Peyer's patch (tissue), 4 donors: ENCODE data around the gene KCTD18. TPM values are rescaled to one million over a fixed set of nuclear protein-coding genes. Genes with fewer than 3 reads are reported as not detected.

Source experiments
- DNase-seq, 3 donors: peaks; one replicate each; pipeline ENCODE4 v3.0.0-alpha.2; 2017 to 2019
- H3K27ac ChIP-seq, 4 donors: fragments of 200-600 bp; sonication (generic); one replicate each; pipeline ENCODE4 v1.5.1; 2016 to 2019
- H3K27me3 ChIP-seq, 2 donors: fragments of 200-600 bp; sonication (generic); one replicate each; pipeline ENCODE4 v1.5.1; 2019
- H3K36me3 ChIP-seq, 3 donors: fragments of 200-600 bp; sonication (generic); one replicate each; pipeline ENCODE4 v1.5.1; 2016 to 2019
- H3K4me1 ChIP-seq, 4 donors: fragments of 200-600 bp; sonication (generic); one replicate each; pipeline ENCODE4 v1.5.1; 2016 to 2019
- H3K4me3 ChIP-seq, 4 donors: fragments of 200-600 bp; sonication (generic); 1 replicate in 3 of 4; 2 replicates in 1 of 4; pipeline ENCODE4 v1.5.1; 2016 to 2019; ENCODE audit warnings: mild to moderate bottlenecking in 1 of 4
- H3K9me3 ChIP-seq, 4 donors: fragments of 200-600 bp; sonication (generic); one replicate each; pipeline ENCODE4 v1.5.1; 2016 to 2019; ENCODE audit warnings: mild to moderate bottlenecking in 1 of 4
- CTCF ChIP-seq, 6 experiments: fragments of 450-650 bp in 4 of 6; fragments of 200-600 bp in 2 of 6; sonication (generic) in 1 of 6; IDR thresholded peaks; one replicate each; pipeline ENCODE4 v1.5.1; 2017 to 2019; ENCODE audit warnings: antibody characterized with exemption in 6 of 6, mild to moderate bottlenecking in 3 of 6, moderate library complexity in 1 of 6
- POLR2A ChIP-seq, 2 donors: fragments of 450-650 bp; IDR thresholded peaks; one replicate each; pipeline ENCODE4 v1.5.1; 2017; ENCODE audit warnings: antibody characterized with exemption in 2 of 2, mild to moderate bottlenecking in 2 of 2, moderate library complexity in 2 of 2
- total RNA-seq, 4 donors: library from RNA; depleted of rRNA; stranded (reverse); fragments of >200 nt; gene quantifications; one replicate each; pipeline ENCODE4 v1.1.0, GENCODE V29; 2016

The KCTD18 gene
- total RNA-seq, 4 donors from 2014 or later: 14.0 to 33.0 (median 16.8) TPM

GRCh38 chr2:200471324-200471848, 38.5 kb downstream of the KCTD18 start:
- peak in 1 of 3 donors; percentile 39 for DNase-seq
- H3K27ac ChIP-seq: no peak overlapping the region
- H3K4me1 ChIP-seq: no peaks in the 10 kb centered on the region
- H3K4me3 ChIP-seq: no peak overlapping the region
- no peaks in the 10 kb centered on the region for H3K9me3 ChIP-seq
- TF ChIP-seq POLR2A (IDR thresholded peaks at IDR 0.05) (no peak), CTCF (IDR thresholded peaks at IDR 0.05) (peak in 5 of 6 experiments; percentile 24 to 62 (median 50))
- peaks cover 0 to 74% (median 0%) of the 10 kb centered on the region in 3 donors for H3K36me3 ChIP-seq
- no peaks in the 10 kb centered on the region for H3K27me3 ChIP-seq

- TF ChIP-seq CTCF (IDR thresholded peaks at IDR 0.05): no peak
- TF ChIP-seq POLR2A (IDR thresholded peaks at IDR 0.05): no peak
- H3K36me3 ChIP-seq: peaks cover 0 to 74% (median 0%) of the 10 kb centered on the region in 3 donors
- H3K27me3 ChIP-seq: no peaks in the 10 kb centered on the region
- DNase-seq: no peak
- no peak overlapping the region for H3K27ac ChIP-seq
- H3K4me1 ChIP-seq: no peaks in the 10 kb centered on the region
- H3K4me3 ChIP-seq: no peak overlapping the region
- H3K9me3 ChIP-seq: no peaks in the 10 kb centered on the region
These were observed 39.6 kb downstream of the KCTD18 start for GRCh38 chr2:200470230-200470629.

- no peak for DNase-seq
- no peak for TF ChIP-seq CTCF (IDR thresholded peaks at IDR 0.05)
- no peak for TF ChIP-seq POLR2A (IDR thresholded peaks at IDR 0.05)
- H3K36me3 ChIP-seq: peaks cover 0 to 70% (median 0%) of the 10 kb centered on the region in 3 donors
- H3K4me3 ChIP-seq: no peak overlapping the region
- H3K27me3 ChIP-seq: no peaks in the 10 kb centered on the region
- H3K4me1 ChIP-seq: no peaks in the 10 kb centered on the region
- no peaks in the 10 kb centered on the region for H3K9me3 ChIP-seq
- H3K27ac ChIP-seq: no peak overlapping the region
These were observed 40.1 kb downstream of the KCTD18 start for GRCh38 chr2:200469708-200470211.

GRCh38 chr2:200467806-200468681, 41.8 kb downstream of the KCTD18 start:
- Histone ChIP-seq H3K4me3 (no peak overlapping the region), H3K36me3 (peaks cover 0 to 62% (median 0%) of the 10 kb centered on the region in 3 donors), H3K27me3 (no peaks in the 10 kb centered on the region), H3K27ac (peak overlapping the region in 3 of 4 donors; percentile 2 to 47 (median 34)), H3K4me1 (no peaks in the 10 kb centered on the region), H3K9me3 (no peaks in the 10 kb centered on the region)
- TF ChIP-seq POLR2A (IDR thresholded peaks at IDR 0.05): no peak
- TF ChIP-seq CTCF (IDR thresholded peaks at IDR 0.05): no peak
- DNase-seq: no peak

GRCh38 chr2:200466425-200467418, 43.1 kb downstream of the KCTD18 start:
- H3K4me3 ChIP-seq: no peak overlapping the region
- H3K9me3 ChIP-seq: no peaks in the 10 kb centered on the region
- peaks cover 0 to 61% (median 0%) of the 10 kb centered on the region in 3 donors for H3K36me3 ChIP-seq
- DNase-seq: no peak
- no peaks in the 10 kb centered on the region for H3K27me3 ChIP-seq
- no peaks in the 10 kb centered on the region for H3K4me1 ChIP-seq
- H3K27ac ChIP-seq: peak overlapping the region; percentile 14 to 47 (median 30)
- TF ChIP-seq POLR2A (IDR thresholded peaks at IDR 0.05) (no peak), CTCF (IDR thresholded peaks at IDR 0.05) (no peak)
